ENCODE measurements around the gene NCK1.

Gene NCK1

GRCh38 chr3:136949146-136949545, 87.1 kb downstream of the NCK1 start:
- TF ChIP-seq REST (IDR thresholded peaks at IDR 0.05; ENCODE audit: insufficient read depth in 1 of 2, low read depth in 2 of 2, low read length in 2 of 2) (no peak), TAF1 (IDR thresholded peaks at IDR 0.05; ENCODE audit: borderline replicate concordance, insufficient read depth, low read length) (no peak), POLR2AphosphoS5 (IDR thresholded peaks at IDR 0.05; ENCODE audit: low read depth, low read length) (no peak), FOXP2 (optimal IDR thresholded peaks at IDR 0.05; ENCODE audit: borderline replicate concordance, extremely low read depth, extremely low read length, insufficient read depth) (no peak), SIN3A (IDR thresholded peaks at IDR 0.05; ENCODE audit: borderline replicate concordance, insufficient read depth, low read length) (no peak)

GRCh38 chr3:136949708-136950107, 87.7 kb downstream of the NCK1 start:
- TF ChIP-seq SIN3A (IDR thresholded peaks at IDR 0.05; ENCODE audit: borderline replicate concordance, insufficient read depth, low read length), result no peak
- TF ChIP-seq POLR2AphosphoS5 (IDR thresholded peaks at IDR 0.05; ENCODE audit: low read depth, low read length), result no peak
- TF ChIP-seq FOXP2 (optimal IDR thresholded peaks at IDR 0.05; ENCODE audit: borderline replicate concordance, extremely low read depth, extremely low read length, insufficient read depth), result no peak
- TF ChIP-seq TAF1 (IDR thresholded peaks at IDR 0.05; ENCODE audit: borderline replicate concordance, insufficient read depth, low read length), result no peak
- no peak for TF ChIP-seq REST (IDR thresholded peaks at IDR 0.05; ENCODE audit: insufficient read depth in 1 of 2, low read depth in 2 of 2, low read length in 2 of 2)

- TF ChIP-seq TAF1 (IDR thresholded peaks at IDR 0.05; ENCODE audit: borderline replicate concordance, insufficient read depth, low read length) (no peak), SIN3A (IDR thresholded peaks at IDR 0.05; ENCODE audit: borderline replicate concordance, insufficient read depth, low read length) (no peak), REST (IDR thresholded peaks at IDR 0.05; ENCODE audit: insufficient read depth in 1 of 2, low read depth in 2 of 2, low read length in 2 of 2) (no peak), POLR2AphosphoS5 (IDR thresholded peaks at IDR 0.05; ENCODE audit: low read depth, low read length) (no peak), FOXP2 (optimal IDR thresholded peaks at IDR 0.05; ENCODE audit: borderline replicate concordance, extremely low read depth, extremely low read length, insufficient read depth) (no peak)
These were observed 88.6 kb downstream of the NCK1 start for GRCh38 chr3:136950623-136951022.

GRCh38 chr3:136952292-136952691, 90.3 kb downstream of the NCK1 start:
- no peak for TF ChIP-seq POLR2AphosphoS5 (IDR thresholded peaks at IDR 0.05; ENCODE audit: low read depth, low read length)
- no peak for TF ChIP-seq REST (IDR thresholded peaks at IDR 0.05; ENCODE audit: insufficient read depth in 1 of 2, low read depth in 2 of 2, low read length in 2 of 2)
- no peak for TF ChIP-seq FOXP2 (optimal IDR thresholded peaks at IDR 0.05; ENCODE audit: borderline replicate concordance, extremely low read depth, extremely low read length, insufficient read depth)
- TF ChIP-seq TAF1 (IDR thresholded peaks at IDR 0.05; ENCODE audit: borderline replicate concordance, insufficient read depth, low read length), result no peak
- no peak for TF ChIP-seq SIN3A (IDR thresholded peaks at IDR 0.05; ENCODE audit: borderline replicate concordance, insufficient read depth, low read length)

- TF ChIP-seq SIN3A (IDR thresholded peaks at IDR 0.05; ENCODE audit: borderline replicate concordance, insufficient read depth, low read length) (no peak), FOXP2 (optimal IDR thresholded peaks at IDR 0.05; ENCODE audit: borderline replicate concordance, extremely low read depth, extremely low read length, insufficient read depth) (no peak), TAF1 (IDR thresholded peaks at IDR 0.05; ENCODE audit: borderline replicate concordance, insufficient read depth, low read length) (no peak), POLR2AphosphoS5 (IDR thresholded peaks at IDR 0.05; ENCODE audit: low read depth, low read length) (no peak), REST (IDR thresholded peaks at IDR 0.05; ENCODE audit: insufficient read depth in 1 of 2, low read depth in 2 of 2, low read length in 2 of 2) (no peak)
These were observed 92.2 kb downstream of the NCK1 start for GRCh38 chr3:136954251-136954650.
